Type B pancreatic cell (in vitro differentiated cells): ENCODE data around the gene MTIF2. TPM values are rescaled to one million over a fixed set of nuclear protein-coding genes. Genes with fewer than 3 reads are reported as not detected.
A peak's percentile ranks its signal among the peaks of the same experiment; 100 is the strongest.
"Not testable (repeated sequence)": the region's sequence is repeated elsewhere in the genome, so short reads cannot be mapped to it uniquely, and the experiment has no call there.

Source experiments
- DNase-seq: peaks from one replicate; pipeline ENCODE4 v3.0.0; 2021; ENCODE audit warnings: mixed read lengths; ENCODE audit not compliant: unreplicated experiment; ENCODE audit errors: extremely low spot score
- H3K27ac Mint-ChIP-seq: 2 replicates; pipeline ENCODE4 v1.8.0; 2021; ENCODE audit warnings: mild to moderate bottlenecking, mixed read lengths
- H3K27me3 Mint-ChIP-seq: 2 replicates; pipeline ENCODE4 v1.8.0; 2021; ENCODE audit warnings: mixed read lengths
- H3K36me3 Mint-ChIP-seq: 2 replicates; pipeline ENCODE4 v1.8.0; 2021; ENCODE audit warnings: mixed read lengths
- H3K4me1 Mint-ChIP-seq: one replicate; pipeline ENCODE4 v1.8.0; 2021; ENCODE audit warnings: mixed read lengths; ENCODE audit not compliant: unreplicated experiment
- H3K4me3 Mint-ChIP-seq: 2 replicates; pipeline ENCODE4 v1.8.0; 2021; ENCODE audit warnings: mild to moderate bottlenecking, mixed read lengths
- H3K9me3 Mint-ChIP-seq: 2 replicates; pipeline ENCODE4 v1.8.0; 2021; ENCODE audit warnings: mixed read lengths
- CTCF ChIP-seq: fragments of 200-600 bp; sonication (generic); conservative IDR thresholded peaks from 2 replicates; pipeline ENCODE4 v1.5.0; 2021; ENCODE audit warnings: antibody characterized with exemption, mild to moderate bottlenecking
- total RNA-seq: library from RNA; stranded (reverse); gene quantifications from 2 replicates; pipeline ENCODE4 v1.2.1, GENCODE V29; 2021; ENCODE audit warnings: low replicate concordance

The MTIF2 gene
- total RNA-seq, 1 donor from 2014 or later = 33.2 TPM

GRCh38 chr2:55277310-55277709 is 8.3 kb upstream of the MTIF2 start:
- TF ChIP-seq CTCF = no peak
- Mint-ChIP-seq H3K4me3 (no peak overlapping the region), H3K4me1 (peaks cover 11% of the 10 kb centered on the region), H3K27me3 (peaks cover 24% of the 10 kb centered on the region), H3K27ac (no peak overlapping the region), H3K9me3 (no peaks in the 10 kb centered on the region), H3K36me3 (no peaks in the 10 kb centered on the region)
- DNase-seq = no peak

DNA sequence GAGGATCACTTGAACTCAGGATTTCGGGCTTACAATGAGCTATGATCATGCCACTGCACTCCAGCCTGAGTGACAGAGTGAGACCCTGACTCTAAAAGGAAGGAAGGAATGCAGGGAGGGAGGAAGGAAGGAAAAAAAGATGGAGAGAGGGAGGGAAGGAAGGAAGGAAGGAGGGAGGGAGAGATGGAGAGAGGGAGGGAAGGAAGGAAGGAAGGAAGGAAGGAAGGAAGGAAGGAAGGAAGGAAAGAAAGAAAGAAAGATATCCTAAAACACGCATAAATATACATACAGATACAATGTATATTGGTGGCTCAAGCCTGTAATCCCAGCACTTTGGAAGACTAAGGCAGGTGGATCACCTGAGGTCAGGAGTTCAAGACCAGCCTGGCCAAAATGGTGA is 5.3 kb upstream of the MTIF2 start:
- not testable (repeated sequence) for H3K36me3 Mint-ChIP-seq, H3K27me3 Mint-ChIP-seq, H3K9me3 Mint-ChIP-seq, H3K4me1 Mint-ChIP-seq, DNase-seq, H3K27ac Mint-ChIP-seq, H3K4me3 Mint-ChIP-seq

GRCh38 chr2:55269645-55269990 is 587 bp upstream of the MTIF2 start:
- Mint-ChIP-seq H3K4me3 (peak overlapping the region; percentile 97), H3K9me3 (no peaks in the 10 kb centered on the region), H3K27ac (peak overlapping the region; percentile 89), H3K36me3 (peaks cover 2% of the 10 kb centered on the region), H3K4me1 (peaks cover 5% of the 10 kb centered on the region), H3K27me3 (no peaks in the 10 kb centered on the region)
- DNase-seq = no peak
- TF ChIP-seq CTCF = no peak

GRCh38 chr2:55268288-55268906 is 634 bp downstream of the MTIF2 start:
- Mint-ChIP-seq H3K27me3 (no peaks in the 10 kb centered on the region), H3K4me1 (peaks cover 5% of the 10 kb centered on the region), H3K4me3 (peak overlapping the region; percentile 97), H3K27ac (peak overlapping the region; percentile 89), H3K36me3 (peaks cover 9% of the 10 kb centered on the region), H3K9me3 (no peaks in the 10 kb centered on the region)
- TF ChIP-seq CTCF = no peak
- DNase-seq = no peak

GRCh38 chr2:55259586-55259985 is 9.4 kb downstream of the MTIF2 start:
- H3K4me3 Mint-ChIP-seq, H3K27ac Mint-ChIP-seq, H3K9me3 Mint-ChIP-seq, H3K4me1 Mint-ChIP-seq, DNase-seq, H3K27me3 Mint-ChIP-seq: not testable (repeated sequence)
- H3K36me3 Mint-ChIP-seq = peaks cover 14% of the 10 kb centered on the region

DNA sequence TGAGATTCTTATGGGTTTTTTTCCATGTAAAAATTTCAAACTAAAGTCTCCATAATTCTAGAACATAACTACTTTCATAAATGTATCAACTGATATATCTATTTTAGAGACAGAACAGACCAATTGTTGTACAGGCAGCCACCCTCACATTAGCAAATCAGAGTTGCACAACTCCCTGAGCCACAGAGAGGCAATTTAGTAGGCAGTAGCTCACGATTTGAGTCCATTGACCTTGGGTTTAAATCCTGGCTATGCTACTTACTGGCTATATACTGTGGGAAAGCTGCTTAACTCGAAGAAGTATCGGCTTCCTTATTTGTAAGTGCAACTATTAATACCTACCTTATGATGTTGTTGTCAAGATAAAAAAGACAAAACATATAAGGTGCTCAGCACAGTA is 16.2 kb downstream of the MTIF2 start:
- no peak overlapping the region for H3K4me3 Mint-ChIP-seq

More for the DNA sequence above, 16.2 kb downstream of the MTIF2 start:
- H3K4me1 Mint-ChIP-seq = no peaks in the 10 kb centered on the region
- no peak for TF ChIP-seq CTCF
- DNase-seq = no peak
- H3K36me3 Mint-ChIP-seq = peaks cover 8% of the 10 kb centered on the region
- H3K27me3 Mint-ChIP-seq = no peaks in the 10 kb centered on the region
- no peak overlapping the region for H3K27ac Mint-ChIP-seq
- no peaks in the 10 kb centered on the region for H3K9me3 Mint-ChIP-seq
